A673 (cell line): ENCODE results near the gene HMGN2.

Experiments used
- CTCF ChIP-seq: fragments of 300-800, 200-600 bp; sonication (generic); conservative IDR thresholded peaks from 2 replicates; pipeline ENCODE4 v1.5.1; 2017; ENCODE audit warnings: low read depth, mild to moderate bottlenecking, antibody characterized with exemption, low read length, moderate library complexity, mixed read lengths
- EZH2 ChIP-seq: fragments of 200-600 bp; sonication (generic); IDR thresholded peaks from 2 replicates; pipeline ENCODE4 v1.6.1; 2017; ENCODE audit warnings: borderline replicate concordance, low read depth, mild to moderate bottlenecking, mixed read lengths, antibody characterized with exemption, low read length; ENCODE audit not compliant: poor library complexity, severe bottlenecking

GRCh38 chr1:26490155-26490554 lies 17.9 kb downstream of the HMGN2 start:
- TF ChIP-seq EZH2 (no peak), CTCF (no peak)
